GM19043 (cell line): ENCODE results near the gene NECTIN1.

Experiments used
- ATAC-seq: cut with Tn5 transposase; IDR thresholded peaks from one replicate; pipeline ENCODE4 v1.9.1; 2021; ENCODE audit warnings: low read depth; ENCODE audit not compliant: unreplicated experiment

The NECTIN1 gene

DNA sequence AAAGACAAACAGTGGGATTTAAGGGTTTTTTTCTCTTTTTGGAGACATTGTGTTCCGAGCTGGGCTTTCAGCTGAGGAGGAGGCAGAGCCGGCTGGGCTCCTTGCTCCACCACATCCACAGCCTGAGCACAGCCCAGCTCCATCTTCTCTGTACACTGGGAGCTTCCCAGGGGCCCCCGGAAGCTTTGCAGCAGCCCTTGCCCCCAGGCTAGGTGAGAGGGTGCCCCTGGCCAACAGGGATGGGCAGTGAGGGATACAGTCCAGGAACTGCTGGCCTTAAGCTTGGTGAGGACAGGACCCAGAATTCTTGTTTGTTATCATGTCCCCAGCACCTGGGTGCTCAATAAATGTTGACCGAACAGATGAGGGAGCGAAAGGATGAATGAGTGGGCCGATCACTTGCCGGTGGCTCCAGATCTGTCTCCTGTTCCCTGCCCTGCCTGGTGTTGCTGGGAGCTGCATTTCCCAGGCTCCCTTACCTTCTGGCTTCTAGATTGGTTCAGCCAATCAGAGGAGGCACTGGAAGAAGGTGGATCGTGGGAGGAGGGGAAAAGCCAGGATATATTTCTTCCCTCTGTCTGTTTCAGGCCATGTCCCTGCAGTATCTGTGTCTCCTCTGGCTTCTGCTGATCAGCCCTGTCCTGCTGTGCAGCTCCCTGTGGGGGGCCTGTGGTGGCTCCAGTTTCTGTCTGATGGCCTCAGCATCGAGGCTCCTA, 26.5 kb upstream of the NECTIN1 start:
- ATAC-seq: no peak

DNA sequence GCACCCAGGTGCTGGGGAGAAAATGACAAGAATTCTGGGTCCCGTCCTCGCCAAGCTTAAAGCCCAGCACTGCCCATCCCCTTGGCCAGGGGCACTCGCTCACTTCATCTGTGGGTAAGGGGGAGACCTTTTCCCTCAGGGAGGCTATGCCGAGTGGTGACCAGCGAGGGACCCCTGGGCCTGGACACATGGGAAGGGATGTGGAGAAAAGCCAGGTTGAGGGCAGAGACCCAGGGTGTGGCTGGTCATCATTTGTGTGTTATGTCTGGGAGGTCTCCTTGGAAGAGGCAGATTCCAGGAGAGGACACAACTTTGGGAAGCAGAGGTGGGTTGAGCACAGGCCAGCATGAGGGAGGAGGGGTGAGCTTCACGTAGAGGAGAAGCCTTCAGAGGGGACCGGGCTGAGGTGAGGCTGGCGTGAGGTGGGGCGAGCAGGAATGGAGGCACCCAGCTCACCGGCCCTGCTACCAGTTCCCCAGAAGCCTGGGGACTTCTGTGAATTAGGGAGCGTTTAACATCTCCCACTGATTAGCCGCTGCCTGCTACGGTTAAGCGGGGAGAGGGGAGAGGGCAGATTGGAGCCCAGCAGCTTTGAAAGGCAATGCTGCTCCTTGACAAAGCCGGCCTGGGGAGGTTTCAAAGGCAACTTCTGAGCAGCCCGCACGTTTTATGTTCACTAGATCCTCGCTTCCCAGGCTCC, 25.8 kb upstream of the NECTIN1 start:
- no peak for ATAC-seq

DNA sequence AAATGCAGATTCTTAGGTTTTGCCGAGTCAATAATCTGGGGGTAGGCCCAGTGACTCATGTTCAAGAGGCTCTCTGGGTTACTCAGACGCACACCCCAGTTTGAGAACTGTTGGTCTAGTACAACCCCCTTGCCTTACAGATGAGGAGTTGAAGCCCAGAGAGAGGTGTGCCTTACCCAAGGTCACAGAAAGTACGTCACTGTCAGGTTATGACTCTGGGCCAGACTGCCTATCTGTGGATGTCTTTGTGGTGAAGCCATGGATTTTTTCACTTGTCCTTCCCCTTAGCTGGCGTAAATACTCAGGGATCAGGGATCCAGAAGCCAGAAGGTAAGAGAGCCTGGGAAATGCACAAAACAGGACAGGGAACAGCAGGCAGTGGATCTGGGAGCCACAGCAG, 25.2 kb upstream of the NECTIN1 start:
- ATAC-seq: no peak

DNA sequence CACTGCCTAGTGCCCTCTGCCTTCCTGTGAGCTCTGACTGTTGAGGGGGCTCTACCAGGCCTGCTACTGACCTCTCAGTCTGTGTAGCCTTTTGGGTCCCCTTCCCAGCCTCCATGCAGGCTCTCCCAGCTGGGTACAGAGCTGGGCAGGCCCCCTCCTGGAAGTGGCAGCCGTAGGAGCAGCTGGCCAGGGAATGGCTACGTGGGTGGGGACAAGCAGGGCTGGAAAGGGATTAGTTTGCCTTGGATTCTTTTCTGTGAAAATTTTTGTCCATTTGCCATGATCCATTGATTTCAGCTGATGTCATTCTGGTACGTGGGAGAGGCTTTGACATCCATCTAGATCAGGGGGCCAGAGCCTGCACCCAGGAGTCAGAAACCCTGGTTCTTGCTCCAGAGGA, 23.9 kb upstream of the NECTIN1 start:
- ATAC-seq: no peak

DNA sequence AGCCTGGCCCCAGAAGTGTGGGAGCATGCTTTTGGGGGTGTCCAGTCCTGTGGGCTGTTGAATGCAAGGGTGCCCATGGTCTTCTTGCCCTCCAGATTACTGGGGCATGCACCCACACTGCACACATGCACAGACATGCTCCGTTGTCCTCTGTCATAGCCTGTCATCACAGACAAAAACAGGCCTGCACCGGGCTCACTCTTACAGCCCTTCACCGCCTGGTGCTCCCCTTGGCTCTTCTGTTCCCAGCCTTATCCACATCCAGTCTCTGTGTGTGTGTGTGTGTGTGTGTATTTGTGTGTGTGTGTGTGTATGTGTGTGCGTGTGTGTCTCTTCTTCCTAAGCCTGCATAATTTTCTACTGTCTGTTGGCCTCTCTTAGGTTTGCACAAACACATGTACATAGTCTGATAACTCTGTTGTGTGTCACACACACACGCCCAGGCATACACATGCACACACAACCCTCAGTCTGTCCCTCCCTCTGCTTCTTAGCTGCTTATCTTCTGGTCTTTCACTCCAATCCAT, 23.4 kb upstream of the NECTIN1 start:
- no peak for ATAC-seq

DNA sequence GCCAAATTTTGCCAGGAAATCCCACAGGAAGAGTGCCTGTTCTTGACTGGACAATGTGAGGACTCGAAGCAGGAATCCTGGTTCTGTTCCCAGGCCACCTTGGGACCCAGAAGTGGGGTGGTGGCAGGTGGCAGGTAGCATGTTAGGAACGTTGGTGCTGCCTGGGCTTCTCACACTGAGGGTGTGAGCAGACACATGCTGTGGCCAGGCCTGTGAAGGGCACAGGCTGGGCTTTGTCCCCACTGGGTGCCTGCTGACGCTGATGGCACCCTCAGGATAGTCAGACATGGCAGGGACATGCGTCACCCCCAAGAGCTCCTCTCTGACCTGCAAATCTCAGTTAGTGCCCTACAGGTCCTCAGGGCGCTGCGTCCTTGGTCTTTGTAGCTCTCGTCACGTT, 21.1 kb upstream of the NECTIN1 start:
- ATAC-seq: no peak

DNA sequence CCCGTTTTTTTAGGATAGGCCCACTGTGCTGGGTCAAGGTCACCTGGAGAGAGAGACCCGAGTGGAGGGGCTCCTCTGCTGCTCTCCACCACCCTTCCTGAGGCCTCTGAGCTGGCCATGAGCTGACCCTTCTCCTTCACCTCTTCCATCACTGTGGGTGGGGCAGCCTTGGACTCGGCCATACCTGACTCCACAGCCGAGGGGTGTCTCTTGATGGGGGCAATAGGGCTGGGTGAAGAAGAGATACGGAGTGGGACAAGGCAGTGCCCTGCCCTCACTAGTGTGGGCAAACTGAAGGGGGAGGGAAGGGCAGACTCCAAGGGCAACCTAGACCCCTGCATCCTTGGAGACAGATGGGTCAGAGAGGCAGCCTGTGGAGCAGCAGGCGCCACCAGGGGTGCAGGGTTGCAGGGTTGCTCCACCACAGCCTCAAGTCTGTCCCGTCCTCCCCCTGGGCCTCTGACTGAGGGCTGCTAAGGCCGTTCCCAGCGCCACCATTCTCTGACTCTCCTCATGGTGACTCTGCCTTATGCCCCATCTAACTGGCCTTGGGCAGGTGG, 20.1 kb upstream of the NECTIN1 start:
- ATAC-seq: no peak

DNA sequence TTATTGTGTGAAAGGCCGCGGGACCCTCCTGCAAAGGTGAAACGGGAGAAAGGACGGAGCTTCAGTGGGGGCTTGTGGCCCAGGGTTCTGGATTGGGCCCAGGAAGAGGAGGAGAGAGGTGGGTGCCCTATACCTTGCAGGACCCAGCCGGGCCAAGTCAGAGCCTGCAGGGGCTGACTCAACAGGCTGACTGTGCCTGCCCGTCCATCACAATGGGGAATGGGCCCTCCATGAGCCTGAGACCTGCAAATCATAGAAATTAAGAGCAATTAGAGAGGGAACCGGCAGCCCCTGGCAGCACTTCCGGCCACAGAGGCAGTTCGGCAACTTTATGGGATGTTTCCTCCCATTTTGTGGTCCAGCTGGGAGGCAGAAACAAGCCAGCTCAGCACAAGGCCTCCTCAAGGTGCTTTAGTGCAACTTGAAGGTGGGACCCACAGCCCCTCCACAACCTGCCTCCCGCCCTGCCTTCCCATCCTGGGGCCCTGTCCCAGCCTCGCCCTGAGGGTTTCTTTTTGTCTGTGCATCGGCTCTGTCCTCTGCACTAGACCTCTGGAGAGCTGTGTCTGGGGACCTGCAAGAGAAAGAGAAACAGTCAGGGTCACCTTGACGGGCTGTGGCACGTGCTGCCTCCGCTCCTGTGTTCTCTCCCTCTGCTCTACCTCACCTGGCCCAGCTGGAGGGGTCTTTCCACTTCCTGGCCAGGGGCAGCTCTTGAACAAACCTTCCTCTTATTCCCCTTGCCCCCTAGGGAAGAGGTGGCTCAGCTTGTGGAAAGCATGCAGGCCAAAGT, 19.1 kb upstream of the NECTIN1 start:
- no peak for ATAC-seq

DNA sequence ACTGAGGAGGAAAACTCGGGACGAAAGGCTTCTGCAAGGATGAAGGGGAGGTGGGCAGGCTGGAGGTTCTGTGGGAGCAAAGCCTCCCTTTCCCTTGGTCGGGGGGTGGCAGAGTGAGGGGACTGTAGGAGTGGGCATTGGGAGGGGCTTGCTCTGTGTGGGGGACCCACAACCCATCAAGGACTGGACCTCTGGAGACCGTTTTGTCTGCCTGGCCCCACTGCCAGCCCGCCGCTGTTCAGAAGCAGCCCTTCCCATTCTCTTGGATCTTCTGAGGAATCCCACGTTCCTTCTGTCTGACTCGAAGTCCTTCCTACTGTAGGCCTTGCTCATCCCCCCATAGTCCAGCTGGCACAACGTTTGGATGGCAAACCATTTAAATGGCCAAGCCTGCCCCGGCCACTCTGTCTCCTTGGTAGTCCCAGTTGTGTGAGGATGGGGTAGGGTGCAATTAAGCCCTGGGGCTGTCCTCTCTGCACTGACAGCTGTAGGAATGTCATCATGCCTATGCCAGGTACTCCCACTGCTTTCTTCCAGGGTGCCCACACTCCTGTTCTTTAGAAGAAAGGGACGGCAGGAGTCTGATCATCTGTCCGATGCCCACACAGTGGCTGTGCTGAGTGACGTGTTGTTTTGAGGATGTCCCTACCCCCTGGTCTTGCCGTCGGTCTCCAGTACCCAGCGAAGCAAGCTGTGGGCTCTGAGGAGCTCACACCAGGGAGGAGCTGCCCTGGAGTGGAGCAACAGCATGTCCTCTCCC, 17.0 kb upstream of the NECTIN1 start:
- no peak for ATAC-seq

DNA sequence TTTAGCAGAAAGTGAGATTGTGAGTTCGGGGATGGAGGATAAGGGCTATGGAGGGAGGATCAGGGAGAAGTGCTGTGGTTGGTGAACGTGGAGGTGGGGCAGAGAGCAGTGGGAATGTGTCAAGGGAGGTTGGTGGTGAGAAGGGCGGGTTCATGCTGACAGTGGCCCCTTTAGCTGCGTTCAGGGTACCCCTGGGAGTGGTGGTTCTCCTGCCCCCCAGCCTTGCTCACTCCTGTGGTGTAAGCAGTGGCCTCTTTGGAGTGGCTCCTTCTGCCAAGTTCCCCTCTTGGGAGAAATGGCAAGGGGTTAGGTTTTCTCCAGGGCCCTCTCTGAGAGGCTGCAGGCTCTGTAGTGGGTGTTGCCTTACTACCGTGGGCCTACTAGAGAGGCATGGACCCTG, 16.1 kb upstream of the NECTIN1 start:
- ATAC-seq: no peak

DNA sequence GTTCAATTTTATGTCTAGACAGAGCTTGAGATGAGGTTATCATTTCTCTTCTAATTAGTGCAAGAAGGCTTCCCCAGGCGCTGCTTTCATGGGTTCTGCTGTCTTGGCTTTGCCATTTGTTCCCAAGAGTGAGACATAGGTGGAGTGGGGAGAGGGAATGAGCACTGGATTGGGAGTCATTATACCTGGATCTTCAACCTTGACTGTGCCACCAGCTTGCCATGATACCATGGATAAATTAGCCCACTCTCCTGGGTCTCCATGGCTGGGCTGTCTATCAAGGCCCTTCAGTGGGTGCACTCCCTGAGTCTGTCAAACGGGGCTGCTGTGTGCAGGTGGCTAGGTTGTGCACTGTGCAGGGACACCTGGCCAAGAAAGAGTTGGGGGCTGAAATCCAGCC, 15.6 kb upstream of the NECTIN1 start:
- ATAC-seq: no peak

DNA sequence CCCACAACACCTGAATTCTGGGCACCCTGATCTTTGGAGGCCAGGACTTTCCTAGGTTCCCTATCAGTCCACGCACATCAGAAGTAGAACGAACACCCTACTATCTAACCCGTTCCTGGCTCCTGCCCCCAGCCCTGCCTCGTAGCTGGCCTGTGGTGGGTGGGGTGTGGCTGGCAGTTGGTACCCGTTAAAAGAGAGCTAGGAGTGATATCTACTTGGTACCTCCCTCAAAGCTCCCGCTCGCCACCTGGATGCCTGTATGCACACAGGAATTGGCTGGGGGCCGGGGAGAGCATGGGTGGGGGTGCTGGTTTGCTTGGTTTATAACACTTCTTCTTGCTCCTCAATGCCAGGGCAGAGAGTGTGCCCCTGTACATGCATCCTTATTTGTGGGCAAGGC, 14.0 kb upstream of the NECTIN1 start:
- no peak for ATAC-seq

DNA sequence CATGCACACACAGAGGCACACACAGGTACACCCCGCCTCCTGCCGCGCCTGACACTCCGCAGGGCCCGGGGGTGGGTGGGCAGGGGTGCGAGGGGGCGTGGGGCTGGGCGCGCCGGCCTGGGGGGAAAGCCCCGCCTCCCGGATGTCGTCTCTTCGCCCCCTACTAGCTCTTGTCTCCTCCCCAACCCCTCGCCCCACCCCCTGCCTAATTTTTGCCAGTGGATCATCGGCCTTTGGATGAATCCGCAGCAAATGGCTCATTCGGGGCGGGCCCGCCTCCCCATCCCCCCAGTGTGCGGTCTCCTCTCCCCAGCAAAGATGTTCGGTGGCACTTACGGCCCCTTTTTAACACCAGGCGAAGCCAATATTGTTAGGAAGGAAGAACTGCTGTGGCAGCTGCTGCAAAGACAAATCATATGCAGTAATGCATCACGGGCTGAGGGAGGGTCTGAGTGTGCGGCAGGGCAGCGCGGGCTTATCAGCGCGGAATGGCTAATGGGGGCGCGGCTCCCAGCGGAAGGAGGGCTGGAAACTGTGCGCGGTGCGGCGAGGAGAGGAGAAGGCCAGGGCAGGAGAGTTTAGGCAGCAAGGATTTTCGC, 13.4 kb upstream of the NECTIN1 start:
- ATAC-seq: no peak

DNA sequence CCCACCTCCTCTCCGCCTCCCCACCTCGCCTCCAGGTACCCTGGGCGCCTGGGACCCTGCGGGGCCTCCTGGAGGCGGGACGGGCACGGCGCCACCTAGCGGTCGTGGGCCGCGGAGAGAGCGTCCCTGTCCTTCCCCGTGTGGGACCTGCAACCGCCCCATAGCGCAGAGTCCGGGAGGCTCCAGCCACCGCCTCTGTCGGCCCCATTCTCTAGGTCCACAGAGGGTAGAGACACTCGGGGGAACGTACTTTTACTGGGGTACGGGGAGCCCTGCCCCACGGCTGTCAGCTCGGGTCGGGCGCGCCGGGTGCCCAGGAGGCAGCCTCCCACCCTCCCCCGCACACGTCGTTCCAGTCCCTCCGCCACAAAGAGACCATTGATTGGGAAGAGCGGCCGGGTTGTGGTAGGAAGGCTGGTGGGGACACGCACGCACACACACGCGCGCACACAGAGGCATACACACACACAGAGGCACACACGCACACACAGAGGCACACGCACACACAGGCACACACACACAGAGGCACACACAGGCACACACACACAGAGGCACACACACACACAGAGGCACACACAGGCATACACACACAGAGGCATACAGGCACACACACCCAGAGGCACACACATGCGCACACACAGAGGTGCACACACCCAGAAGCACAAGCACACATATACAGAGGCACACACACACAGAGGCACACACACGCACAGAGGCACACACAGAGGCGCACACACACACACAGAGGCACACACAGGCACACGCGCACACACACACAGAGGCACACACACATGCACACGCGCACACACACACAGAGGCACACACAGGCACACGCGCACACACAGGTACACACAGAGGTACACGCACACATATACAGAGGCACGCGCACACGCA, 12.6 kb upstream of the NECTIN1 start:
- peak; percentile 77 for ATAC-seq

DNA sequence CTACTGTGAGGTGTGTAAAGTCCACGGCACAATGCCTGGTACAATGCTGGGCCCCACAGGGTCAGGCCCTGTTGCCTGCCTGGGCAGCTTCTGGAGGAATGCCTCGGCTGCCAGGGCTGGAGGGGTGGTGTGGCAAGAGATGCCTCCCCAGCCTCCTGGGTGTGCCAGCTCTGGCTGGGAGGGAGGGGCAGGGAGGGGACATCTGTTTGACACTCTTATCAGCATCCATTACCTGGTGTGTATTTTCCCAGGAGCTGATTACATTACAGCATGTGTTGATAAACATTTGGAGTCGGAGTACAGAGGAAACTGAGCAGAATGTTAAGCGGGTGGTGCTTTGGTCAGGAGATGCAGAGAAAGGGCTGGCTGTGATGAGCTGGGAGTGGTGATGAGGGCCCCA, 11.0 kb upstream of the NECTIN1 start:
- ATAC-seq: no peak

DNA sequence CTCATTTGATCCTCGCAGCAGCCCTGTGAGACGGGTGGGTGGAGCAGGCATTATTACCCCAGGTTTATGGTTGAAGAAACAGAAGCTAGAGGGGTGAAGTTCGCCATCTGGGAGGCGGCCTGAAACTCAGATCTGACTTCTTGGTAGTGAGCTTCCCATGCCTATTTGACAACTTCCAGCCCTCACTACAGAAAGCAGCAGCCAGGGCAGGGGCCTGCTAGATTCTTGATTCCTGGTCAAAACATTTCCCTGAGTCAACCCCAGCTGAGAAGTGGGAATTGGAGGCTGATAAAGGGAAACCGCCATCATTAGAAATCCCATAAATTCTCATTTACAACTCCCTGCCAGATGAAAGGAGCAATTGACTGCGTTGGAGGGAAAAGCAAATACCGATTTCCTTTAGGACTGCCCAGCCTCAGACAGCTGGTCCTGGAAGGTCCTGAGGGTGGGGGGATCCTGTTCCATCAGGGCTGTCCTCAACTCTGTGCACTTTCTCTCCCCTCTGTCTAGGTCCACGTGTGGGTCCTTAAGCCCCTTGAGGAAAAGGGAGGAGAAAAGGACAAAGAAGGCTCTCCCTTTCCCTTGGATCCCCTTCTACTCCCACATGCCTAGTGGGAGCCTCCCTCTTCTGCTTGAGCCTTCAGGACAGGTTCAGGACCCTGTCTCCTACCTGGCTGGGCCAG, 10.2 kb upstream of the NECTIN1 start:
- ATAC-seq: no peak

DNA sequence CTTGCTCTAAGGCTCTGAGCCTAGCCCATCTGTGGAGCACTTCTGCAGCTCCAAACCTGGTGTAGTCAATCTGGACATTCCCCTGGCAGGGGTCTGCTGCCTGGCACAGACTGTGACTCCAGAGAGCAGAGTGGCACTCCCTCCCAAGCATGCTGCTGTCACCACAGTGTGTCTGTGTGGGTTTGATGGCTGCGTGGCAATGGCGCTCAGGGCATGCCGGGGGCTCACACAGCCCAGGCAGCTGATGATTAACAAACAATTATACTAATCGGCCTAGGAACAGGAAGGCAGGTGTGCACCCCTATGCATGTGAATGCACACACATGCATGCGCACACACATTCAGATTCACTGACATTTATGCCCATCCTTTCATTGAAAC, 9.0 kb upstream of the NECTIN1 start:
- no peak for ATAC-seq

DNA sequence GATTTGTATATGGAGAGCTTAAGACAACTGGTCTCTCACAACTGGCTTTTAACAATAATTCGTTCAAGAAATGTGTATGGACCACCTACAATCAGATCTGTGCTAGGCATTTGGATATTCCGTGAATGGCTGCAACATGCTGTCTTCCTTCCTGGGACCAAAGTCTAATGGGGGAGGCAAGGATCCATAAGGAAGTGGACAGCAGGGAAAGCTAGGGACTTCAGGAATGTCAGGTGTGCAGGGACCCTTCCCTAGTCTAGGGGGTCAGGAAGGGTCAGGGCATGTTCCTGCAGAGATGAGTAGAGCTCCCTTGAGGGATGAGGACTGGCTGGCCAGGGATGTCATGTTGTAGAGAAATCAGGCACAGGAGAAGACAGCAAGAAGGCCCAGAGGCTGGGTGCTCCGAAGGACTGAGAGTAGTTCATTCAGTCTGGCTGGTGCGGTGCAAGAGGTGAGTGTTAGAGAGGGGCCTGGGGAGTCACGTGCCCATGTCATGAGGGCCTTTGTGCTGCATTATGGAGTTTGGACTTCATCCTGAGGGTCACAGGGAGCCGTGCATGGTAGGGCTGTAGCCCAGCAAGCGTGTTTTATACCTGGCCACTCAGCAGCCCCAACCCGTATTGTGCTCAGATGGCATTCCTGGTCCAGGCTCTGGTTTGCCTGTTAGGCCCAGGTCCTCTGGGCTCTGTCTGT, 8.5 kb upstream of the NECTIN1 start:
- no peak for ATAC-seq
